Fibroblast of peridontal ligament (primary cell): Measurements from ENCODE around the gene SPRR5.

ENCODE experiments used
- DNase-seq: peaks from one replicate; pipeline ENCODE4 v3.0.0-alpha.2; 2010; ENCODE audit errors: extremely low read depth

Gene SPRR5

GRCh38 chr1:152946248-152946647 lies 758 bp upstream of the SPRR5 start:
- no peak for DNase-seq

DNA sequence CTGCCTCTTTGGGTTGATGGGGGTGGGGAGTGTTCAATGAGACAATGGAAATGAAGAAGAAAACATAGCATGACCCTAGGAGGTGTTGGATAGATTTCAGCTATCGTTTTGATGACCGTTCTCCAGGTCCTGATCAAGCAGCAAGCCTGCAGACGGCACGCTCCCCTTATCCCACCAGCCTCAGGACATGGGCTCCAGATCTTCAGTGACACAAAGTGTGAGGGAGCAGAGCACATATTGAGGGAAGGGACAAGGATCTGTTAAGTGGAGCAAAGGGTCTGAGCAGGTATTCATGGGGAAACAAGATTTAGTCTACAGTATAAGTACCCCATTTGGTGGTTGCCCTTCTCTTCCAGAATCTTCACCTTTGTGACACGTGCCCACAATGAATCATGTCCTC lies 4.7 kb downstream of the SPRR5 start:
- DNase-seq: no peak

DNA sequence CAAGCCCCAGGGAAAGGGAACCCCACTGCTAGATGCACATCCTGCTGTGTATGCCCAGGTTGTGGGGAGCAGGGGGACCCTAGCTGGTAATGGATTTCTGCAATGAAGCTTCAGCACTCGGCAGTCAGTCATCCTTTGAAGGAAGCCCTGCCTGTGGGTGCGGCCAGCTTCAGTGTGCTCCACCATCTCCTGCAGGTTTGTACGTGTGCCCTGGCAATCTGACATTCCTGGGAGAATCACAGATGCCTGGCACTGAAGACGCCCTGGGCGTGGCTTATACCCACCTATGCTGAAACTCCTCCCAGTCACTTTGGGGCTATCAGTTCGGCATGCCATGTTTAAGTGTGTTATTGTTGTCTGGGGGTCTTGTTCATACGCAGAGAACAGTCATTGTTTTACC lies 6.8 kb downstream of the SPRR5 start:
- no peak for DNase-seq

DNA sequence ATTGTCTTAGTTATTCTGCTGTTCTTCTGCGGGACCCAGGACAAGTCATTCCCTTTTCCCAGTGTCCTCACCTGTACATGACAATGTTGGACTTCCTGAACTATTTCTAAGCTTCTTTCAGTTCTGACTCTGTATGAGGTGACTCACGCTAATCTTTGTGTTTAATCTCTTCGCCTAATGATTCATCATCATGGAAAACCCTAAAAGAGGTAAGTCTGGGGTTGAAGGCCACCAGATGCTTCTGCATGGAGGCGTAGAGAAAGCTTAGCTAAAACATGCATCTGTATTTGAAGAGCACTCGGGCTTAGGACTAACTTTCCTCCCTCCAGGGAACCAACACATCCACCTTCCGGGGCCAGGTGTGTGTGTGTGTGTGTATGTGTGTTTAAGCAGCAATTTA lies 7.4 kb downstream of the SPRR5 start:
- DNase-seq: no peak

DNA sequence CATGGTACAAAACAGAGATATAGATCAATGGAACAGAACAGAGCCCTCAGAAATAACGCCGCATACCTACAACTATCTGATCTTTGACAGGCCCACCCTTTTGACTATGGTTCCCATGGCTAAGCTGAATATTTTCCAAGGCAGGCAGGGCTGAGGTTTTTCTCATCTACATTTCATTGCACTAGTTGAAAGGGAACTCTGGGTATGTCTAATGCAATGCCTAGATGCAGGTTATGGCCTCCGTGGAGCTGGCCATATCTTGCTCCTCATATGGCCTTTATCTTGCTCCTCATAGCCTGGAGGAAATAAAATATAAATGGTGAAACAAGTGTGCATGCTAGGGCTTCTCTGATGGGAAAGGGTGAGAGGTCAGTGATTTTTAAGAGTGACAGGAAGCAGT lies 10.6 kb downstream of the SPRR5 start:
- no peak for DNase-seq

DNA sequence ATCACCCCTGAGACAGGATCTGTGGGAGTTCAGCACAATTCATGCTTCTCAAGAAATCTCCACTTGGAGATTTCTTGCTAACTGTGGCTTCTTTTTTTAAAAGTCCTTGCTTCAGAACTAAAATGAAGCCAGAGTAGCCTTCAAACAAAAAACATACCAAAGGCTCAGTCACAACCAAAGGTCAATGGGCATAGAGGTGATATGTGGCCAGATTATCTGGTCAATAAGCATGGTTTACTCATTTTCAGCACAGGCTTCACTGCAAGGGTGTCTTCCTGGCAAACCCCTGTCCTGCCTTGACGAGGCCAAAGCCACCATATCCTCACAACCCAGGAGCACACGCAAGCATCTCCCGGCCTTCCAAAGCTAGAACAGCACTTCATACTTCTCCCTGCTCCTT lies 12.3 kb downstream of the SPRR5 start:
- no peak for DNase-seq

- DNase-seq: no peak
Measured at GRCh38 chr1:152959801-152960451, 12.9 kb downstream of the SPRR5 start.

GRCh38 chr1:152960452-152961044 lies 13.5 kb downstream of the SPRR5 start:
- DNase-seq: no peak

- DNase-seq: no peak
Measured at GRCh38 chr1:152961226-152961891, 14.4 kb downstream of the SPRR5 start.

DNA sequence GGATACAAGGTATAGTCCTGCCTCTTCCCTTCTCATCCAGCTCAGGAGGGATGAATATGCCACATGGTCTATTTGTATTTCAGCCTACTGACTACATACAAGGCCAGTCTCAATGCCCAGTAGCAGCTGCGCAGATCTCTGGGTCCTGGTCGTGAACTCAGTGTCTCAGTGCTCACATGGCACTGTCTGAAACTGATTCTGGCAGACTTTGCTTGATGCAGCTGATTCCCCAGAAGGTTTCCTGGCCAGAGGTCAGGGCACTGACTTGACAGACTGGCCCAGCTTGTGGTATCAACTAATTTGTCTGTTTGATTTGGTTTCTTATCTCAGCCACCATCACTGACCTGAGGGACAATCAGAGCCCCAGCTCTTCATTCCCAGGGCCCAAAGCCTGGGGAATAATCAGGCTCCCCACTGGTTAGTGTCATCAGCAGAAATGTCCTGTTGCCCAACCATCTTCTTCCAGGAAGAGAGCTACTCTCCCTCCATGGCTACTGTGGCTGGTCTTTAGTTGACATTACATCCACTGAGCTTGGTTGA lies 15.9 kb downstream of the SPRR5 start:
- DNase-seq: no peak

DNA sequence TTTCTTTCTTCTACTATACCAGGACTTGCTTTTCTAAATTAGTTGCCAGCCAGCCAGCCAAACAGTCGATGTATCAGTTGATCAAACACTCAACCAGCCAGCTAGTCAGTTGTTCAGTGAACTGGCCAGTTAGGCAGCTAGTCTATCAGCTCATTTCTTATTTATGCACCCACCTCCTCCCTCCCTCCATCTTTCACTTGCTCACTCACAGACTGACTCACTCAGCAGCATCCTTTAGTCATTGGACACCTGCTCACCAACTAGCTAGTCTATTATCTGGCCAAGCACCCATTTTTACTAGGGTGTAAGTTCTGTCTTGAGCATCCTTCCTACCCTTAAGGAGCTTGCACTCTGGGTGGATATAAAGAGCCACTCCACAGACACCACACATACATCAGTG lies 17.5 kb downstream of the SPRR5 start:
- DNase-seq: no peak

- no peak for DNase-seq
Measured at GRCh38 chr1:152965853-152966252, 18.8 kb downstream of the SPRR5 start.

DNA sequence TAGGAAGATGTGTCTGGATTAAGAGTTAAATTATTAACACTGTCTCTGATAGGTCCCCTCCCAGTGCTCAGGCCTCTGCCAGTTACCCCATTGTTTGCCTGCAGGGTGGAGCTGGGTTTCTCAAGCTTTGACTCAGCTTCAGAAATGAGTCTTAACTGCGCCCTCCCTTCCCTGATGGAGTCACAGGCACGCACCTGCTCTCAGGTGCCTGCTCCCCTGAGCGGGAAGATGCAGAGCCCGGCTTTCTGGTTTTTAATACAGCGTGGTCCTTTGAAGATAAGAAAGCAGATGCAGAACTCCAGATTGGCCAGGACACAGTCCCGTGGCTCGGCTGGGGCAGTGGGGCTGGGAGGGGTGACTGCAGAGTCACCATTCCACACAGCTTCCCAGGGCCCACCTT lies 20.2 kb downstream of the SPRR5 start:
- no peak for DNase-seq

DNA sequence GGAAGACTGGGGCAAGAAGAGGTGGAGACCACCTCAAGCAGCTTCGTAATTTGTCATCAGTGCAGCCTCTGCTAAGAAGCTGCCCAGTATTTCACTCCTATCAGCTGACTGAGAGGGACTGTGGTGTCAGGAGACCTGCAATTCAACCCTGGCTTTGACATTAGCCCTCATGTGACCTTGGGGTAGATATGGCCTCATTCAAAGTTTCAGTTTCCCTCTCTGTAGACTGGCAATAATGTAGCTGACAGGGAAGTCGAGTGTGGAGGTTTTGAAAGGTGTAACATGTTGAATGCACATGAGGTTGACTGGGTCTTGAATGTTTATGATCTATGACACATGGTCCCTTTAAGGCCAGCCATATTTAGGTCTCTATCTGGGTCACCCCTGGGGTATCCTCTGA lies 21.2 kb downstream of the SPRR5 start:
- no peak for DNase-seq

DNA sequence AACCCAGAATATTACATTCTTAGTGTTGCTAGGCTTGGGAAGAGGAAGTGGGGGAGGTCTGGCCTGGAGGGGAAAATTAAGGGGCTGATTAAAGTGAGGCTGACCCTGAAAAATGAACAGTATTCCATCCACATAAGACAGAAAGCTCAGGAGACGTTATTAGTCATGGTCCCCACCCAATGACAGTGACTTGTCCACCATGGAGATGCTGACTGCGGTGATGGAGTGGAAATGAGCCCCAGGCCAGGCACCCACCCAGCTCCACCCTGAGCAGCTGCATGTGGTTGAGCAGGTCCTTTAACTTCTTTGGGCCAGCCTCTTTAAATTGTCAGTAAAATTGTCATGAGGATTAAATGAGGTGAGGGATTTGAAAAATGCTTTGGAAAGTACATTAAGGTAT lies 22.0 kb downstream of the SPRR5 start:
- no peak for DNase-seq

DNA sequence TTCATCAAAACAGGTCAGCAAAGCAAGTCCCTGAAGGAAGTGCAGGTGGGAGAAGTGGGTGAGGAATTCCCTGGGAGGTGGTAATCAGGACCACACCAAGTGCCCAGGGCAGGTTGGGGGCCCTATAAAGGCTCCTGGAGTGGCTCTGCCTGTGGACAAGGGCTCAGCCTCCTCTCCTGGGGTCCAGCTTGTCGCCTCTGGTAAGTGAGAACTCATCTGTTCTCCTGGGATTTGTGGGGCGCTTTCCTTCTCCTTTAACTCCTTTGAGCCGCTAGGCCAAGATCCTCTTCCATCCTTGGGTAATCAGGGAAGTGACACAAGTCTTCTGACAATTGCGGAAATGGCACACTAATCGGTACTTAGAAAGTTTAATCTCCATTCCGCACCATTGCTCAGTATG lies 23.5 kb downstream of the SPRR5 start, which contains the start of gene SPRR4:
SPRR4 (plus strand) TSS at position 154 of the 400 bp plus-strand sequence. CDS start 1,243 bp downstream, outside the sequence.
- no peak for DNase-seq

- no peak for DNase-seq
Measured at GRCh38 chr1:152972196-152972886, 25.3 kb downstream of the SPRR5 start.

DNA sequence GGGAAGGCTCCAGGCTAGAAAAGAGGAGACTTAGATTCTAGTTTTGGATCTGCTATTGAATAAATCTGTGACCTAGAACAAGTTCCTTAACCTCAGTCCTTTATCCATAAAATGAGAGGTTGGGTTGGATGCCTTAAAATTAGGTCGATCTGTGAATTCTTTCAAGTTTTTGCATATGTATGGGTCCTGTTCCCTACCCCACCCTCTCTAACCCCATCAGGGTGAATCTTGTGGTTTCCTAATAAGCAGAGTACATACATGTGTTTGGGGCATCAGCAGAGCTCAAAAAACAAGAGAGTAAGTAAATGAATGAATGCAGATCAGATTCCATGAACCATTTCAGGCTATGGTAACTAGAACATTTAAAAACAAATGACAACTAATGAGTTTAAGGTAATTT lies 29.7 kb downstream of the SPRR5 start:
- DNase-seq: no peak

DNA sequence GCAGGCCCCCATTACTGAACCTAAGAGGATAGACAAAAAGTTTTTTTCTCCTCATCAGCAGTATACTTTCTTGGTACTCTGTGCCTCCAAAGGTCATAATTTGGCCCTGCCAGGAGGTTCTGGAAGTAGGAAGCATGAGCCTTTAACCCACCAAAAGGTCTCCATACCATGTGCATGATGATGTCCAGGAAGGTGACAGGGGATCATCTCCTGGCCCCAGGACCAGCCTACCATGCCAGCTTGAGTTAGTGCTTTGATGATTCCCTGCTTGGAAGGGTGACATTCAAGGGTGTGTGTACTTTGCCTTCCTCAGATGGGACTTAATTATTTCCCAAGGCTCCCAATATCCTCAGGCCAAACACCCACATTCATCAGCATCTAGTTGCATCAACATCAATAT lies 30.6 kb downstream of the SPRR5 start:
- DNase-seq: no peak

GRCh38 chr1:152980676-152981075 lies 33.7 kb downstream of the SPRR5 start:
- no peak for DNase-seq

DNA sequence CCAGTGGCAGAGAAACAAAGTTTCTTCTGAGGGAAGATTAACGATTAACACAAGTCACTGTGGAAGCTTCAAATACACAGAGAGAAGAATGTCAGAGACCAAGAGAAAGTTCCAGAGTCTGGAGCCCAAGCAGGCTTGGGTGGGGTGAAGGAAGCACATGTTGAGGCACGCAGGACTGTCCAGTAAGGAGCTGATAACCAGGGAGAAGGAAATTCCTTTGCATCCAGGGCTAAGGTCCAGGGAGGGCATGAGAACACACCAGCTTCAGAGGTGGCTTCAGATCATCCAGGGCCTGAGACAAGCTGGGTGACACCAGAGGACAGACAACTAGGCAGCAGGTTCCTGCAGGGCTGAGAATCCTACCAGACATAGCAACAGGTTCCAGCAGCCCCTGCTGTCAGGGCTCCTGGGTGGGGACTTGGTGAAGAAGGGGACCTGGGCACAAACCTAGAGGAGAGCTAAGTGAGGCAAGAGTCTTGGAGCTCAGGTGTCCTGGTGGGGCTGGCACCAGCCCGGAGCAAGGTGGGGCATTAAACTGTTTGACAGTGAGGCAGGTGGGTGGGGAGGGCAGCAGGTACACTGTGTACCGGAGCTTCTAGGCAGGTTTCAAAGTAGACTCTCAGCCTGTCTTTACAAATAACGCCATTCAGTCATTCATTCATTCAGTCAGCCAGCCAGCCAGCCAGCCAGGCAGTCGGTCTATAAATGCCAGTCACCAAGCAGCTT lies 34.3 kb downstream of the SPRR5 start:
- no peak for DNase-seq

DNA sequence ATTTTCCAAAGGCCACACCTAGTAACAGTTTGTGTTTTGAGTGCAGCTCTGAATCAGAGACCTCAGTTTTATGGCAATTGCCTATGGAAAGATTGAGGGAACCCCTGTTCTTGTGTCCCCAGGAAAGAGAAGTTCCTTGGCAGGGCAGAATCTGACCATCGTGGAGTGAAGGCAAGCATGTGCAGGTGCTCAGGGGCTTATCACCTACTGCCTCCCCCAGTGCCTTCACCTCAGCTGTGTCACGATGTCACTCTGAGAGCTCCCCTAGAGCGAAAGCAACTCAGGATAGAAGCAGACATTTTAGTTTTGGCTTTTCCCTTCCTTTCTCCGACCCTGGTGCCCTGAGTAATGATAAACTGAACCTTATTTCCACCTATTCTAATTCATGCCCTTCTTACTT lies 35.1 kb downstream of the SPRR5 start:
- no peak for DNase-seq
